ENCODE measurements around the gene VTA1. TPM values are rescaled to one million over a fixed set of nuclear protein-coding genes. Genes with fewer than 3 reads are reported as not detected.
"Not testable (repeated sequence)": the region's sequence is repeated elsewhere in the genome, so short reads cannot be mapped to it uniquely, and the experiment has no call there.

Gene VTA1
- polyA plus RNA-seq (ENCODE audit: insufficient read length) = 76.8 TPM
- long read RNA-seq, donor 1, full-length matches to known transcripts = 21 of 64 reads
- long read RNA-seq, donor 1, partial matches to known transcripts = 43 of 64 reads
- long read RNA-seq, donor 1, other reads (novel, unspliced or antisense) = 0 of 64 reads
- long read RNA-seq, donor 2, full-length matches to known transcripts = 26 of 26 reads
- long read RNA-seq, donor 2, partial matches to known transcripts = 0 of 26 reads
- long read RNA-seq, donor 2, other reads (novel, unspliced or antisense) = 0 of 26 reads
- long read RNA-seq, donor 3, full-length matches to known transcripts = 17 of 32 reads
- long read RNA-seq, donor 3, partial matches to known transcripts = 15 of 32 reads
- long read RNA-seq, donor 3, other reads (novel, unspliced or antisense) = 0 of 32 reads
- long read RNA-seq, donor 4, full-length matches to known transcripts = 2 of 7 reads
- long read RNA-seq, donor 4, partial matches to known transcripts = 5 of 7 reads
- long read RNA-seq, donor 4, other reads (novel, unspliced or antisense) = 0 of 7 reads
- long read RNA-seq, donor 5, full-length matches to known transcripts = 28 of 51 reads
- long read RNA-seq, donor 5, partial matches to known transcripts = 23 of 51 reads
- long read RNA-seq, donor 5, other reads (novel, unspliced or antisense) = 0 of 51 reads
- long read RNA-seq, donor 6, full-length matches to known transcripts = 26 of 38 reads
- long read RNA-seq, donor 6, partial matches to known transcripts = 12 of 38 reads
- long read RNA-seq, donor 6, other reads (novel, unspliced or antisense) = 0 of 38 reads
- long read RNA-seq, donor 7, full-length matches to known transcripts = 28 of 59 reads
- long read RNA-seq, donor 7, partial matches to known transcripts = 31 of 59 reads
- long read RNA-seq, donor 7, other reads (novel, unspliced or antisense) = 0 of 59 reads
- long read RNA-seq, donor 8, full-length matches to known transcripts = 13 of 13 reads
- long read RNA-seq, donor 8, partial matches to known transcripts = 0 of 13 reads
- long read RNA-seq, donor 8, other reads (novel, unspliced or antisense) = 0 of 13 reads

- DNase-seq = peak; percentile 99
These were observed at the start of gene VTA1, which contains the start of gene NMBR for GRCh38 chr6:142146828-142147662. VTA1 (plus strand) TSS chr6:142147263; CDS start chr6:142147288, 25 bp downstream. NMBR (minus strand) TSS chr6:142147122; CDS start chr6:142088658, 58,464 bp downstream.

GRCh38 chr6:142104820-142105219 lies 42.2 kb upstream of the VTA1 start:
- DNase-seq = not testable (repeated sequence)

- DNase-seq = not testable (repeated sequence)
These were observed 36.2 kb upstream of the VTA1 start for GRCh38 chr6:142110820-142111219.

- peak; percentile 68 for DNase-seq
These were observed 34.5 kb upstream of the VTA1 start for GRCh38 chr6:142112451-142113061.

- no peak for DNase-seq
These were observed 29.7 kb upstream of the VTA1 start for GRCh38 chr6:142117366-142117765.

- no peak for DNase-seq
These were observed 28.7 kb upstream of the VTA1 start for GRCh38 chr6:142118328-142118727.

- DNase-seq = no peak
These were observed 28.1 kb upstream of the VTA1 start for GRCh38 chr6:142118925-142119324.

- DNase-seq = no peak
These were observed 25.7 kb upstream of the VTA1 start for GRCh38 chr6:142121342-142121741.

GRCh38 chr6:142130814-142131213 lies 16.2 kb upstream of the VTA1 start:
- no peak for DNase-seq

GRCh38 chr6:142132625-142133024 lies 14.4 kb upstream of the VTA1 start, which contains the start of gene GJE1:
GJE1 (plus strand) TSS chr6:142132925; CDS start chr6:142133159, 234 bp downstream.
- DNase-seq = no peak

GRCh38 chr6:142138876-142139275 lies 8.2 kb upstream of the VTA1 start:
- DNase-seq = no peak

GRCh38 chr6:142141531-142141930 lies 5.5 kb upstream of the VTA1 start:
- not testable (repeated sequence) for DNase-seq

- no peak for DNase-seq
These were observed 5.7 kb downstream of the VTA1 start for GRCh38 chr6:142152746-142153145.

GRCh38 chr6:142153196-142153595 lies 6.1 kb downstream of the VTA1 start:
- no peak for DNase-seq

- no peak for DNase-seq
These were observed 7.3 kb downstream of the VTA1 start for GRCh38 chr6:142154336-142154735.

GRCh38 chr6:142155091-142155490 lies 8.0 kb downstream of the VTA1 start:
- DNase-seq = no peak

GRCh38 chr6:142155895-142156757 lies 9.1 kb downstream of the VTA1 start:
- DNase-seq = peak; percentile 24

GRCh38 chr6:142156758-142157068 lies 9.7 kb downstream of the VTA1 start:
- not testable (repeated sequence) for DNase-seq

GRCh38 chr6:142162780-142163179 lies 15.7 kb downstream of the VTA1 start:
- no peak for DNase-seq

GRCh38 chr6:142165227-142165626 lies 18.2 kb downstream of the VTA1 start:
- DNase-seq = no peak

All from left kidney (tissue), 8 donors.